ENCODE results near the gene SLC35D1. TPM values are rescaled to one million over a fixed set of nuclear protein-coding genes. Genes with fewer than 3 reads are reported as not detected.
A peak's percentile ranks its signal among the peaks of the same experiment; 100 is the strongest.

Gene SLC35D1
- total and polyA plus RNA-seq, 2 donors (not counting 1 experiment from before 2014, with no cell fraction given): 19.3 to 20.3 TPM

DNA sequence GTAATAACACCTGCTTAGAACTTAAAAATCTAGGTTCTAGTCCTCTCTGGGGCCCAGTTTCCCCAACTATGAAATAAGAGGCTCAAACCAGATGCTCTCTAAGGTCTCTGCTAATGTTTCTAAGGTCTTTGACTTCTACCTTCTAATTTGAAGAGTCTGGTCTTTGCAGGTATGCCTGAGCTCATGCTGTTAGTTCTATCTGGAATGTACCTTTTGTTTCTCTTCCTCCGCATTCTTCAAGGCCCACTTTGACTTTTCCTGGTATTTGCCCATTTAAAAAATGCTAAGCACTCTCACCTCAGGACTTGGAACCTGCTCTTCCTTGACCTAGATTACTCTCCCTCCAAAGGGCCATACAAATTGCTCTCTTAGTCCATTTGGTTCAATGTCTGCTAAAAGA, 13.5 kb downstream of the SLC35D1 start:
- Histone ChIP-seq H3K27ac (ENCODE audit: insufficient read depth, low read length) (no peak overlapping the region), H2AFZ (ENCODE audit: low read length) (no peak overlapping the region), H4K20me1 (ENCODE audit: control insufficient read depth, extremely low read depth, insufficient read depth, low read length) (no peaks in the 10 kb centered on the region), H3K36me3 (ENCODE audit: control insufficient read depth, insufficient read depth, low read length) (peaks cover 4% of the 10 kb centered on the region), H3K4me1 (ENCODE audit: control insufficient read depth, extremely low read depth, insufficient read depth, low read length) (peaks cover 3% of the 10 kb centered on the region), H3K27me3 (ENCODE audit: control insufficient read depth, insufficient read depth, low read length) (no peaks in the 10 kb centered on the region), H3K9me3 (ENCODE audit: control insufficient read depth, insufficient read depth, low read depth, low read length) (no peaks in the 10 kb centered on the region), H3K9ac (ENCODE audit: insufficient read depth, low read length) (no peak overlapping the region), H3K4me2 (ENCODE audit: extremely low read depth, insufficient read depth, low read length) (no peak overlapping the region), H3K4me3 (replicated peaks in 1 of 4; ENCODE audit: control extremely low read depth in 1 of 4, insufficient read depth in 1 of 4, low read depth in 3 of 4, low read length in 4 of 4) (no peak overlapping the region), H3K79me2 (ENCODE audit: control insufficient read depth, insufficient read depth, low read length) (peaks cover 1% of the 10 kb centered on the region)
- TF ChIP-seq EZH2 (IDR thresholded peaks at IDR 0.05; ENCODE audit: low read length, missing control alignments) (no peak), CTCF (conservative IDR thresholded peaks at IDR 0.05 in 1 of 2, IDR thresholded peaks at IDR 0.05 in 1 of 2; ENCODE audit: low read depth in 1 of 2, low read length in 2 of 2) (no peak)
- no peak for DNase-seq (ENCODE audit: low read depth in 2 of 2)

DNA sequence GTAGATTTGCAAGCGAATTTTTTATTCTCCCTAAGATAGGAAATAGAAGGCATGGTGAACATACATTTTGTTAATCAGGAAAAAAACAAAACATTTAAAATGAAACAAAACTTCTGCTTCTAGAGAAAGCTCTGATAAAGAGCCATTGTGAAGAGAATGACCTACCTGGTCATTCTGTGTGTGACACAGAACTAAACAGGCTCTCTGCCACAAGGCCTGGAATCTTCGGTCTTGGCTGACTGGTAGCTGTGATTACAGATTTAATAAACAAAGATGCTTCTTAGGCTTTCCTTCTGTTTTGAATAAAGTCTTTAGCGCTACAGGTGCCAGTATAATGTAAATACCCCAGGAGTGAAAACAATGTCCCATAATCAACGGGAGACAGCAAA, 22.1 kb downstream of the SLC35D1 start:
- DNase-seq (ENCODE audit: low read depth in 2 of 2): no peak
- no peak overlapping the region for H3K4me3 ChIP-seq (replicated peaks in 1 of 4; ENCODE audit: control extremely low read depth in 1 of 4, insufficient read depth in 1 of 4, low read depth in 3 of 4, low read length in 4 of 4)
- H3K27me3 ChIP-seq (ENCODE audit: control insufficient read depth, insufficient read depth, low read length): no peaks in the 10 kb centered on the region
- no peaks in the 10 kb centered on the region for H4K20me1 ChIP-seq (ENCODE audit: control insufficient read depth, extremely low read depth, insufficient read depth, low read length)
- TF ChIP-seq CTCF (conservative IDR thresholded peaks at IDR 0.05 in 1 of 2, IDR thresholded peaks at IDR 0.05 in 1 of 2; ENCODE audit: low read depth in 1 of 2, low read length in 2 of 2) (no peak), EZH2 (IDR thresholded peaks at IDR 0.05; ENCODE audit: low read length, missing control alignments) (no peak)
- H3K4me2 ChIP-seq (ENCODE audit: extremely low read depth, insufficient read depth, low read length): no peak overlapping the region
- H3K9ac ChIP-seq (ENCODE audit: insufficient read depth, low read length): no peak overlapping the region
- H3K79me2 ChIP-seq (ENCODE audit: control insufficient read depth, insufficient read depth, low read length): no peaks in the 10 kb centered on the region
- H3K36me3 ChIP-seq (ENCODE audit: control insufficient read depth, insufficient read depth, low read length): no peaks in the 10 kb centered on the region
- no peak overlapping the region for H2AFZ ChIP-seq (ENCODE audit: low read length)
- H3K4me1 ChIP-seq (ENCODE audit: control insufficient read depth, extremely low read depth, insufficient read depth, low read length): no peaks in the 10 kb centered on the region
- H3K9me3 ChIP-seq (ENCODE audit: control insufficient read depth, insufficient read depth, low read depth, low read length): no peaks in the 10 kb centered on the region
- H3K27ac ChIP-seq (ENCODE audit: insufficient read depth, low read length): no peak overlapping the region

- Histone ChIP-seq H3K36me3 (ENCODE audit: control insufficient read depth, insufficient read depth, low read length) (no peaks in the 10 kb centered on the region), H3K4me3 (replicated peaks in 1 of 4; ENCODE audit: control extremely low read depth in 1 of 4, insufficient read depth in 1 of 4, low read depth in 3 of 4, low read length in 4 of 4) (no peak overlapping the region), H2AFZ (ENCODE audit: low read length) (no peak overlapping the region), H3K27ac (ENCODE audit: insufficient read depth, low read length) (no peak overlapping the region), H3K4me2 (ENCODE audit: extremely low read depth, insufficient read depth, low read length) (no peak overlapping the region), H3K4me1 (ENCODE audit: control insufficient read depth, extremely low read depth, insufficient read depth, low read length) (no peaks in the 10 kb centered on the region), H4K20me1 (ENCODE audit: control insufficient read depth, extremely low read depth, insufficient read depth, low read length) (no peaks in the 10 kb centered on the region), H3K9ac (ENCODE audit: insufficient read depth, low read length) (no peak overlapping the region), H3K79me2 (ENCODE audit: control insufficient read depth, insufficient read depth, low read length) (no peaks in the 10 kb centered on the region), H3K27me3 (ENCODE audit: control insufficient read depth, insufficient read depth, low read length) (no peaks in the 10 kb centered on the region), H3K9me3 (ENCODE audit: control insufficient read depth, insufficient read depth, low read depth, low read length) (no peaks in the 10 kb centered on the region)
- DNase-seq (ENCODE audit: low read depth in 2 of 2): peak in 1 of 2 donors; percentile 63
- TF ChIP-seq EZH2 (IDR thresholded peaks at IDR 0.05; ENCODE audit: low read length, missing control alignments) (no peak), CTCF (conservative IDR thresholded peaks at IDR 0.05 in 1 of 2, IDR thresholded peaks at IDR 0.05 in 1 of 2; ENCODE audit: low read depth in 1 of 2, low read length in 2 of 2) (no peak)
Observed at GRCh38 chr1:67031121-67031858, 22.7 kb downstream of the SLC35D1 start.
